CD4-positive, alpha-beta T cell treated with Interferon alpha-2 for 1 hour (primary cell): Measurements from ENCODE around the gene KIF22.

Source experiments
- DNase-seq, 2 donors: peaks; one replicate each; pipeline ENCODE4 v3.0.0-alpha.2; 2020 to 2022

KIF22 gene

DNA sequence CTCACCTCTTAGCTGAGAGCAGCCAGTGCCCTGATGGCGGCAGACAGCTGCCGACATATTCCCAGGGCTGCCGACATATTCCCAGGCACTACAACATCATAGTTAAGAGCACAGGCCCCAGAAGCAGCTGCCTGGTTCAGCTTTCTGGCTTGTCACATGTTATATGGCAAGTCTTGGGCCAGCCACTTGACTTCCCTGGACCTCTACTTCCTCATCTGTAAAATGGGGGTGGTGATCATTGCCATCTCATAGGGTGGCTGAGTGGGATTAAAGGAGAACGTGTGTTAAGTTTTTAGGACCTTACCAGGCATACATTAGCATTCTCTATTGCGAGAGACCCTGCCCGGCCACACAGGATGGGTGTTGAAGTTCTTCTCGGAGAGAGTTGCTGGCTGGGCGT lies 53.4 kb downstream of the KIF22 start:
- no peak for DNase-seq

DNA sequence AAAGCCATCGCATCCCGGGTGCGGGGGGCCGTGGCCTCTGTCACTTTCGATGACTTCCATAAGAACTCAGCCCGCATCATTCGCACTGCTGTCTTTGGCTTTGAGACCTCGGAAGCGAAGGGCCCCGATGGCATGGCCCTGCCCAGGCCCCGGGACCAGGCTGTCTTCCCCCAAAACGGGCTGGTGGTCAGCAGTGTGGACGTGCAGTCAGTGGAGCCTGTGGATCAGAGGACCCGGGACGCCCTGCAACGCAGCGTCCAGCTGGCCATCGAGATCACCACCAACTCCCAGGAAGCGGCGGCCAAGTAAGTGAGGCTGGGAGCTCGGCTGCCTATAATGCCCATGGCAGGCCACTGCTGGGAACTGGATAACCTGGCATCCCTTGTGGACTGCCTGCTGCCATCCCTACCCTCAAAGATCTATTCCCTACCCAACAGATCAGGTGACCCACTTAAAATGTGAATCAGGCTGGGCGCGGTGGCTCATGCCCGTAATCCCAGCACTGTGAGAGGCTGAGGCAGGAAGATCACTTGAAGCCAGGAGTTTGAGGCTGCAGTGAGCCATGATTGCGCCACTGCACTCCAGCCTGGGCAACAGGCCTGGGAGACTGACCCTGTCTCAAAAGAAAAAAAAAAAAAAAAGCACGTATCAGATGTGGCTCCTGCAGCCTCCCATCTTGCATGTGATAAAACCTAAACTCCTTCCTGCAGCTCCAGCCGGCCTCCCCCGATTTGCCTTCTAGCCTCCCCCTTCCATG lies 54.2 kb downstream of the KIF22 start:
- no peak for DNase-seq

DNA sequence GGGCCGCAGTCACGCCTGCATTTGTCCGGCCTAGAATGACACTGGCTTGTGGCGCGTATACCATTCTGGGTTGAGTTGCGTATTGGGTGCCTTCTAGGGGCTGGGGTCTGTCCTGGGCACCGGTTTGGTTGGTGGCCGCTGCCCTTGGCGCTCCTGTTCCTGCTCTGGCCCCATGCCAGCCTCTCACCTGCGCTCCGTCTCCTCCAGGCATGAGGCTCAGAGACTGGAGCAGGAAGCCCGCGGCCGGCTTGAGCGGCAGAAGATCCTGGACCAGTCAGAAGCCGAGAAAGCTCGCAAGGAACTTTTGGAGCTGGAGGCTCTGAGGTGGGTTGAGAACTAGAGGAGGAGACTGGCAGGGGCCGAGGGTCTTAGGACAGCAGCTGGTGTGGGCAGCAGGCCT lies 55.1 kb downstream of the KIF22 start:
- DNase-seq = no peak

DNA sequence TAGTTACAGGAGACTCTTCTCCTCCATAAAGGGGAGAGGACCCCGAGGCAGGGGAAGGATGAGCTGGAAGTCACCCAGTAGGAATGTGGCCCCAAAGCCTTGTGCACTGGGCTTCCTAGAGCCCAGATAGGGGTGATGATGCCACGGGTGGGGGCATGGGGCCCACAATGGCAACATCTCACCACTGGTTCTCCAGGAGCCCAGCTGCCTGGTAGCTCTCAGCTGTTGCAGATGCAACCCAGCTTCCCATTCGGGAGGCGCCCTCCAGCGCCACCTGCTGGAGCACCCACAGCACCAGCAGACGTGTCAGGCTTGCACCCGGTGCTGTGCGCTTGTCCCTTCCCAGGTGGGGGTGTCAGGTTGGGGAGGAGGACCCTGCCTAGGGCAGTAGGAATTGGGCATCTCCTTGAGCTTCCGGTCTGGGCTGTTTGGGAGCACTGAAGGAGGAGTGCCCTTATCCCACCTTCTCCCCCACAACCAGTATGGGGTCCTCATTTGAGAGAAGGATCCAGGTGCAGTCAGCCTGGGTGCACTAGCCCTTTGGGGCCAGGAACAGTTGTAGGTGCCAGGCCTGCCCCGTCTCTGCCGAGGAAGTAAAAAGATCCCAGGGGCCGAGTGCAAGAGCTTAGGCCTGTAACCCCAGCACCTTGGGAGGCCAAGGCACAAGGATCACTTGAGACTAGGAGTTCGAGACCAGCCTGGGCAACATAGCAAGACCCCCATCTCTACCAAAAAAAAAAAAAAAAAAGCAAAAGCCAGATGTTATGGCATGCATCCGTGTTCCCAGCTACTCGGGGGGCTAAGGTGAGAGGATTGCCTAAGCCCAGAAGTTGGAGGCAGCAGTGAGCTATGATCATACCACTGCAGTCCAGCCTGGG lies 58.1 kb downstream of the KIF22 start:
- DNase-seq = peak; percentile 81 to 84

DNA sequence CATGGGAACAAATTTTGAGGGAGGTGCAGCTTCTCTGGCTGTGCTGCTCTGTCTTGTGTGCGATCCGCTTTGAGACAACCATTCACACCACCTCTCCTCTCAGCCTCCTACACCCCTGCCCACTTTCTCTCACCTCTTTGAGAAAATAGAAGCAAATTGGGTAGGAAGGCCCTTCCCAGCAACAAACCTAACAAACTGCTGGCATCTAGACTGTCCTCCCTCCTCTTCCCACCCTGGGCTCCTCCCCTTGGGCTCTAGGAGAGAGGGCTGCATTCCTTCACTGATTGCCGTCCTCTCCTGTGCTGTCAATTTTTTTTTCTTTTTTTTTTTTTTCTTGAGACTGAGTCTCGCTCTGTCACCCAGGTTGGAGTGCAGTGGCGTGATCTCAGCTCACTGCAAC lies 59.0 kb downstream of the KIF22 start:
- no peak for DNase-seq

DNA sequence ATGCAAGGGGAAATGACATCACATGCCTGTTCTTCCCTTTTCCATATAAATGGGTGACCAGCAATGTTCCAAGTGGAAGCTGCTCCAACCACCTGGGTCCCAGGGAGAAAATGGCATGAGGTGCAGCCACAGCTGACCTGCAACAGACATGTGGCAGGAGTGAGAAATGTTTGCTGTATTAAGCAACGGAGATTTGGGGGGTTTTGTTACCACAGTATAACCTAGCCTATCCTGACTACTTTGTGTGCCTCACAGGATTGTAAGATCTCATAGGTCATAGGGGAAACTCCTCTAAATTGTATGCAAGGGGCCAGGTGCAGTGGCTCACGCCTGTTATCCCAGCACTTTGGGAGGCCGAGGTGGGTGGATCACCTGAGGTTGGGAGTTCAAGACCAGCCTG lies 60.4 kb downstream of the KIF22 start:
- no peak for DNase-seq

DNA sequence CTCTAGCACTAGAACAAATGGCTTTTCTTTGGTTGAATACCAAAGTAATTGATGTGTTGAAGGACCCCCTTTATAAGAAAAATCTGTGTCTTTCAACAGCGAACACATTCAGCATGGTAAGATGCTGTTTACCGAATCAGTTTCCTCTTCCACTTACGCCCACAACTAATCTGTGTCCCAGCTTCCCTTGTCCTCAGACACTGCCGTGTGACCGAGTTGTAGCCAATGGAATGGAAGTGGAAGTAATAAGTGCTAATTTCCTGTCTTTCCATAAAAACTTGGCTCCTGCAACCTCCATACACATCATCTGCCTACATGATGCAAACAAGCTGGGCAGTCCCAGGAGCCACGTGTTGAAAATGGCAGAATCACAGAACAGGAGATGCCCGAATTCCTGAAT lies 62.1 kb downstream of the KIF22 start:
- DNase-seq = no peak

DNA sequence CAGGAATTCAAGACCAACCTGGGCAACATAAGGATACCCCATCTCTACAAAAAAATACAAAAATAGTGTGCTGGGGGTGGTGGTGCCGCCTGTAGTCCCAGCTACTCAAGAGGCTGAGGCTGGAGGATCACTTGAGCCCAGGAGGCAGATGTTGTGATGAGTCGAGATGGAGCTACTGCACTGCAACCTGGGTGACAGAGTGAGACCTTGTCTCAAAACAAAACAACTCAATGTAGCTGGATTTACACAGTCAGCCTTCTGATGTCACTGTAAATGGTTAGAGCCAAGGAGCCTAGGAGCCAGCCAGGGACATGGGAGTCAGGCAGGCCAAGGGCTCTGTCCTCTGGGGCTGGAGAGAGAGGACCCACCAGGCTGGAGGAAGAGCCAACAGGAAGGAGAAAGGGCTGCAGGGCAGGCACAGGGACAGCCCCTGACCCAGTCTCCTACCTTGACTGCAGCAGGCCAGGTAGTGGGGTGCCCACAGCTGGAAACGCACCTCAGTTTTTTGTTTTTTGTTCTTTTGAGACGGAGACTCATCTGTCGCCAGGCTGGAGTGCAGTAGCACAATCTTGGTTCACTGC lies 64.1 kb downstream of the KIF22 start:
- DNase-seq = no peak
